Panc1 (cell line): ENCODE measurements around the gene ERN1.

Experiments
- POLR2AphosphoS5 ChIP-seq: IDR thresholded peaks from 2 replicates; pipeline ENCODE4 v1.6.1; 2012; ENCODE audit warnings: mild to moderate bottlenecking, low read depth, low read length, moderate library complexity
- SIN3A ChIP-seq: IDR thresholded peaks from 2 replicates; pipeline ENCODE4 v1.6.1; 2012; ENCODE audit warnings: low read depth, mild to moderate bottlenecking, low read length, moderate library complexity, borderline replicate concordance; ENCODE audit not compliant: insufficient read depth
- TCF7L2 ChIP-seq: IDR thresholded peaks from 2 replicates; pipeline ENCODE4 v1.6.1; 2011; ENCODE audit warnings: mild to moderate bottlenecking, low read depth, low read length, inconsistent platforms
- TF ChIP-seq, protein P1 (sequence below): fragments of 450-650 bp; IDR thresholded peaks from 2 replicates; pipeline ENCODE4 v1.5.1; 2017; ENCODE audit warnings: mild to moderate bottlenecking
- TF ChIP-seq, protein P2 (sequence below), 2 experiments: IDR thresholded peaks; 2 replicates each; pipeline ENCODE4 v1.6.1; 2011 to 2012; ENCODE audit warnings: low read depth in 2 of 2, control low read depth in 1 of 2, low read length in 1 of 2, mild to moderate bottlenecking in 1 of 2, moderate library complexity in 1 of 2; ENCODE audit not compliant: insufficient read depth in 1 of 2

DNA sequence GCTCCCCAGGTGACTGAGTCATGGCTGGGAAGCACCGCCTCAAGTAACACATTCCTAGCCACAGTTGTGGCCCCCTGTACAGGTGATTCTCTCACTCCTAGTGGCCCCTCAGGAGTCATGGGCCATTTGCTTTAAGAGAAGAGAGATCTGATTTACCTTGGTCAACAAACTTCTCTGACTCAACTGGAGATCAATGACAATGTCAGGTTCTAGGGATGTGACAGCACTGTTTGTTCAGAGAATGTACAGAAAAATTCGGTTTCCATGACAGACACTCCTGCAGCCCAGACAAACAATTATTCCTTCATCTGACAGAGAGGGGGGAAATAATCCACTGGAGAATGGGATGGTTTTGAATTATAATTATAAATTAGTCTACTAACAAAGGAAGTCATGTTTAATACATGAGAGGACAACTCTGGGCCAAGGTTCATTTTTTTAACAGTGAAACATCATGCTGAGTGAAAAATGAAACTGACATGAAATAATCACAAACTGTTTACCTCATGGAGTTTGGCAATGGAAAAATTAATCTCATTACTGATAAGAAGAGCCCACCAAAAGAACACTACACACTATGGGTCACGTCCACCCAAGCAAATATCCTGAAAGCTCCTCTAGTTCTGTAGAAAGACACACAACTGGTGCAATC, 9.7 kb downstream of the ERN1 start:
- TF ChIP-seq SIN3A (no peak), POLR2AphosphoS5 (no peak), TCF7L2 (no peak)
- TF ChIP-seq, protein P1, sequence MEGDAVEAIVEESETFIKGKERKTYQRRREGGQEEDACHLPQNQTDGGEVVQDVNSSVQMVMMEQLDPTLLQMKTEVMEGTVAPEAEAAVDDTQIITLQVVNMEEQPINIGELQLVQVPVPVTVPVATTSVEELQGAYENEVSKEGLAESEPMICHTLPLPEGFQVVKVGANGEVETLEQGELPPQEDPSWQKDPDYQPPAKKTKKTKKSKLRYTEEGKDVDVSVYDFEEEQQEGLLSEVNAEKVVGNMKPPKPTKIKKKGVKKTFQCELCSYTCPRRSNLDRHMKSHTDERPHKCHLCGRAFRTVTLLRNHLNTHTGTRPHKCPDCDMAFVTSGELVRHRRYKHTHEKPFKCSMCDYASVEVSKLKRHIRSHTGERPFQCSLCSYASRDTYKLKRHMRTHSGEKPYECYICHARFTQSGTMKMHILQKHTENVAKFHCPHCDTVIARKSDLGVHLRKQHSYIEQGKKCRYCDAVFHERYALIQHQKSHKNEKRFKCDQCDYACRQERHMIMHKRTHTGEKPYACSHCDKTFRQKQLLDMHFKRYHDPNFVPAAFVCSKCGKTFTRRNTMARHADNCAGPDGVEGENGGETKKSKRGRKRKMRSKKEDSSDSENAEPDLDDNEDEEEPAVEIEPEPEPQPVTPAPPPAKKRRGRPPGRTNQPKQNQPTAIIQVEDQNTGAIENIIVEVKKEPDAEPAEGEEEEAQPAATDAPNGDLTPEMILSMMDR: no peak
- TF ChIP-seq, protein P2, sequence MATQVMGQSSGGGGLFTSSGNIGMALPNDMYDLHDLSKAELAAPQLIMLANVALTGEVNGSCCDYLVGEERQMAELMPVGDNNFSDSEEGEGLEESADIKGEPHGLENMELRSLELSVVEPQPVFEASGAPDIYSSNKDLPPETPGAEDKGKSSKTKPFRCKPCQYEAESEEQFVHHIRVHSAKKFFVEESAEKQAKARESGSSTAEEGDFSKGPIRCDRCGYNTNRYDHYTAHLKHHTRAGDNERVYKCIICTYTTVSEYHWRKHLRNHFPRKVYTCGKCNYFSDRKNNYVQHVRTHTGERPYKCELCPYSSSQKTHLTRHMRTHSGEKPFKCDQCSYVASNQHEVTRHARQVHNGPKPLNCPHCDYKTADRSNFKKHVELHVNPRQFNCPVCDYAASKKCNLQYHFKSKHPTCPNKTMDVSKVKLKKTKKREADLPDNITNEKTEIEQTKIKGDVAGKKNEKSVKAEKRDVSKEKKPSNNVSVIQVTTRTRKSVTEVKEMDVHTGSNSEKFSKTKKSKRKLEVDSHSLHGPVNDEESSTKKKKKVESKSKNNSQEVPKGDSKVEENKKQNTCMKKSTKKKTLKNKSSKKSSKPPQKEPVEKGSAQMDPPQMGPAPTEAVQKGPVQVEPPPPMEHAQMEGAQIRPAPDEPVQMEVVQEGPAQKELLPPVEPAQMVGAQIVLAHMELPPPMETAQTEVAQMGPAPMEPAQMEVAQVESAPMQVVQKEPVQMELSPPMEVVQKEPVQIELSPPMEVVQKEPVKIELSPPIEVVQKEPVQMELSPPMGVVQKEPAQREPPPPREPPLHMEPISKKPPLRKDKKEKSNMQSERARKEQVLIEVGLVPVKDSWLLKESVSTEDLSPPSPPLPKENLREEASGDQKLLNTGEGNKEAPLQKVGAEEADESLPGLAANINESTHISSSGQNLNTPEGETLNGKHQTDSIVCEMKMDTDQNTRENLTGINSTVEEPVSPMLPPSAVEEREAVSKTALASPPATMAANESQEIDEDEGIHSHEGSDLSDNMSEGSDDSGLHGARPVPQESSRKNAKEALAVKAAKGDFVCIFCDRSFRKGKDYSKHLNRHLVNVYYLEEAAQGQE (IDR thresholded peaks at IDR 0.05; ENCODE audit: insufficient read depth in 1 of 2, low read depth in 2 of 2, low read length in 1 of 2): no peak
